ENCODE data around the gene KCNQ1. TPM values are rescaled to one million over a fixed set of nuclear protein-coding genes. Genes with fewer than 3 reads are reported as not detected.
A peak's percentile ranks its signal among the peaks of the same experiment; 100 is the strongest.

The KCNQ1 gene
- total RNA-seq, 1 donor from 2014 or later = 8.5 TPM

- Mint-ChIP-seq H3K4me3 (no peak overlapping the region), H3K27ac (no peak overlapping the region), H3K4me1 (no peaks in the 10 kb centered on the region), H3K36me3 (no peaks in the 10 kb centered on the region), H3K27me3 (ENCODE audit: low read depth) (peaks cover 23% of the 10 kb centered on the region), H3K9me3 (no peaks in the 10 kb centered on the region)
- no peak for TF ChIP-seq CTCF (IDR thresholded peaks at IDR 0.05; ENCODE audit: unreplicated experiment)
- no peak for DNase-seq (ENCODE audit: low spot score in 2 of 2, unreplicated experiment in 2 of 2)
Observed at GRCh38 chr11:2857918-2858317, 413.1 kb downstream of the KCNQ1 start.

GRCh38 chr11:2858995-2859698 is 414.3 kb downstream of the KCNQ1 start:
- Mint-ChIP-seq H3K36me3 (no peaks in the 10 kb centered on the region), H3K4me3 (no peak overlapping the region), H3K27ac (no peak overlapping the region), H3K27me3 (ENCODE audit: low read depth) (peaks cover 35% of the 10 kb centered on the region), H3K4me1 (no peaks in the 10 kb centered on the region), H3K9me3 (no peaks in the 10 kb centered on the region)
- no peak for TF ChIP-seq CTCF (IDR thresholded peaks at IDR 0.05; ENCODE audit: unreplicated experiment)
- no peak for DNase-seq (ENCODE audit: low spot score in 2 of 2, unreplicated experiment in 2 of 2)

DNA sequence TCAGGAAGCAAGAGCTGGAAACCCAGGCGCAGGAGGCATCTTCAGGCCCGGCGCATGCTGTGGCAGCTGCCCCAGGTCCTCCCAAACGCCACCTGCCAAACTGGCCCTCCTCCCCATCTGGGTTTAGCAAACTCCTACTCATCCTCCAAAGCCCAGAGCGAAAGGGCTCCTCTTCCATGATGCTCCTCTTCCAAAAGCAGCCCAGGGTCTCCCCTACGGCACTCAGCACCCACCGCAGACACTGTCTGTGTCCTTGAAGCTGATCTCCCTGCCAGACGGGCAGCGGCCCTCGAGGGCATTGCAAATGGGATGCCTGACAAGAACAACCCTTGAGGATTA is 414.9 kb downstream of the KCNQ1 start:
- no peaks in the 10 kb centered on the region for H3K36me3 Mint-ChIP-seq

DNA sequence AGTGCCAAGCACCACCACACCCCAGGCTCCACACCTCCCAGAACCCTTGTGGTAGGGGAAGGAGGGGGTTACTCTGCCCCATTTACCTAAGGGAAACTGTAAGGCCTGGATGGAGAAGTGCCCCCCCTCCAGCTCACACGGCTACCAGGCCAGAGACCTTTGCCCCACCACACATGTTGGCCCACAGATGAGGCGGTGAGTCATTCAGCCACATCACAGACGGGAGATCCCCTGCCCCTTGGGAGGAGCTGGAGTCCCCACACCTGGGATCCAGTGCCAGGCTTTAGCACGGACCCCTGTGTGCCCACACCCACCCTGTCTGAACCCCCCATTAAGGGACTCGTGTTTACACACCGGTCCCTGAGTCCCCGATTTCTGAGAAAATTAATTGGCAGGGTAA is 415.8 kb downstream of the KCNQ1 start:
- no peak for TF ChIP-seq CTCF (IDR thresholded peaks at IDR 0.05; ENCODE audit: unreplicated experiment)
- H3K9me3 Mint-ChIP-seq = no peaks in the 10 kb centered on the region
- DNase-seq (ENCODE audit: low spot score in 2 of 2, unreplicated experiment in 2 of 2) = no peak
- no peaks in the 10 kb centered on the region for H3K36me3 Mint-ChIP-seq
- peaks cover 45% of the 10 kb centered on the region for H3K27me3 Mint-ChIP-seq (ENCODE audit: low read depth)
- no peak overlapping the region for H3K27ac Mint-ChIP-seq
- H3K4me1 Mint-ChIP-seq = no peaks in the 10 kb centered on the region
- H3K4me3 Mint-ChIP-seq = no peak overlapping the region

More for the DNA sequence above, 414.9 kb downstream of the KCNQ1 start:
- H3K27me3 Mint-ChIP-seq (ENCODE audit: low read depth) = peaks cover 40% of the 10 kb centered on the region
- TF ChIP-seq CTCF (IDR thresholded peaks at IDR 0.05; ENCODE audit: unreplicated experiment) = no peak
- H3K4me3 Mint-ChIP-seq = no peak overlapping the region
- H3K27ac Mint-ChIP-seq = no peak overlapping the region
- H3K9me3 Mint-ChIP-seq = no peaks in the 10 kb centered on the region
- H3K4me1 Mint-ChIP-seq = no peaks in the 10 kb centered on the region
- no peak for DNase-seq (ENCODE audit: low spot score in 2 of 2, unreplicated experiment in 2 of 2)

DNA sequence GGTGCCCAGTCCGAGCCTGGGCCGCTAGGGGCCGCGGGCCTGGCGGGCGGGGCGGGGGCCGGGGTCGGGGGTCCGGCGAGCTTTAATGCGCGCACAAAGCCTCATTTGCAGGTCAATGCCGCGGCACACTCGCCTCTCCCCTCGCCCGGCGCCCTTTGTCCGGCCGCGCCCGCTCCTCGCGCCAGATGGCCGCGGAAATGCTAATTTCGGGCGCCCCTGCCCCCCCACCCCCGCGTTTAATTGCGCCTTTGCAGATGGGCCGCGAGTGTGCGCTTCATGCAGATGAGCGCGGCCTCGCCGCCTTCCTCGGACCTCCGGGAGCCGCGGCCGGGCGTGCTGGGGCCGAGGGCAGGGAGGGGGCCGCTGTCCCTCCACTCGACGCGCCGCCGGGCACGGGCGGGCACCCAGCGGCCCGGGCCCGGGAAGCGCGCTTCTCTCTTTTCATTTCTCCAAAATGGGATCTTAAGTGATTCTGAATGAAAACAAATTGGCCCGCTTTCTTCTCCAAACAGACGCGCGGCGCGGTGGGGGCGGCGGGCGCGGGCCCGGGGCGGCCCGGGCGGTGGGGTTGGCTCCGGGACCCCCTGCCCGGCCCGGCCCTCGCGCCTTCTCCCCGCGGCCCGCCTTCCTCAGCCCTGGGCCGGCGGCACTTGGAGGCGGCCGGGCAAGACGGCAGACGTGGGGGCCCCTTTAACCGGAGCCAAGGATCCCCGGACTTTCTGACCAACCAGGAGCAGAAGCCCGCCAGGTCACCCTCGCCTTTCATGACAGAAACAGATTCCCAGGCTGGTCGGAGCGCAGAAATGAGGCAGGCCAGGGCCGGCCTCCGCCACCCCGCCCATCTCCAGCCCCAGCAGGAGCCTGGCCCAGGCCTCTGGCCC is 417.8 kb downstream of the KCNQ1 start:
- Mint-ChIP-seq H3K27me3 (ENCODE audit: low read depth) (peaks cover 59% of the 10 kb centered on the region), H3K4me3 (peak overlapping the region; percentile 24), H3K4me1 (peaks cover 2% of the 10 kb centered on the region), H3K9me3 (no peaks in the 10 kb centered on the region), H3K36me3 (no peaks in the 10 kb centered on the region), H3K27ac (no peak overlapping the region)
- no peak for DNase-seq (ENCODE audit: low spot score in 2 of 2, unreplicated experiment in 2 of 2)
- TF ChIP-seq CTCF (IDR thresholded peaks at IDR 0.05; ENCODE audit: unreplicated experiment) = no peak
